AG04450 (cell line): ENCODE data around the gene GPLD1. TPM values are rescaled to one million over a fixed set of nuclear protein-coding genes. Genes with fewer than 3 reads are reported as not detected.

Experiments
- CTCF ChIA-PET: fragments of 300-600, 350-600 bp; formaldehyde crosslinking; extraction: SDS; loops from one replicate; lab custom pipeline; 2022; ENCODE audit warnings: antibody characterized with exemption, inconsistent platforms; lab: Charles Lee
- POLR2A ChIA-PET: fragments of 350-600 bp; formaldehyde crosslinking; extraction: SDS; loops from one replicate; lab custom pipeline; 2021; ENCODE audit warnings: antibody characterized with exemption, inconsistent platforms; lab: Yijun Ruan, JAX
- DNase-seq: peaks from one replicate; pipeline ENCODE4 v3.0.0-alpha.2; 2011; ENCODE audit warnings: low read depth, low spot score
- H3K27ac ChIP-seq: one replicate; pipeline ENCODE4 v1.5.1; 2012; ENCODE audit warnings: low read depth, low read length, control low read depth
- H3K27me3 ChIP-seq: one replicate; pipeline ENCODE4 v1.6.0; 2012; ENCODE audit warnings: low read length; ENCODE audit not compliant: control insufficient read depth, insufficient read depth
- H3K4me3 ChIP-seq: 2 replicates; pipeline ENCODE4 v1.5.1; 2011; ENCODE audit warnings: mild to moderate bottlenecking, low read depth, low read length, control low read depth
- H3K9me3 ChIP-seq: 2 replicates; pipeline ENCODE4 v1.5.1; 2012; ENCODE audit warnings: low read length; ENCODE audit not compliant: control insufficient read depth, insufficient read depth
- polyA plus RNA-seq: library from polyadenylated mRNA; depleted of rRNA; stranded (reverse); fragments of >200 nt; gene quantifications from 2 replicates; pipeline ENCODE4 v1.2.3, GENCODE V29; 2011
- TF ChIP-seq, protein P1 (sequence below): IDR thresholded peaks from 2 replicates; pipeline ENCODE4 v1.5.1; 2011; ENCODE audit warnings: low read depth, low read length, control low read depth, inconsistent platforms

Gene GPLD1
- polyA plus RNA-seq, 1 experiment = 0.04 TPM

DNA sequence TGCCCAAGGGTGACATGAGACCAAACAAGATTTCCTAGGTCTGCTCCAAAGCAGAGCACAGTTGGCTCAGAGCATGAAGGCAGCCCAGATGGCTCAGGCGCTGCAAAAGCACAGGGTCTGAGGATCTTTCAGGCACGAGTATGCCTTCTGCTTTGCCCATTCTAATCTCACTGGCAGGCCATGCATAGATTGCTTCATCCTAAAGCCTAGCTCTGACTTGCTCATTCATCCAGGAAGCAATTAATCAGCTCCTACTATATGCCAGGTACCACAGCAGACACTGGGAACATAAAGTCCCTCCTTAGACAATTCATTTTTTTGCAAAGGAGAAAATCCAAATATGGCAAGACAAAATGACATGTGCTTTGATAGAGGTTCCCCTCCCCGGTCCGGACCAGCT, 31.2 kb downstream of the GPLD1 start:
- no peak overlapping the region for H3K4me3 ChIP-seq
- POLR2A ChIA-PET = no interaction called here

DNA sequence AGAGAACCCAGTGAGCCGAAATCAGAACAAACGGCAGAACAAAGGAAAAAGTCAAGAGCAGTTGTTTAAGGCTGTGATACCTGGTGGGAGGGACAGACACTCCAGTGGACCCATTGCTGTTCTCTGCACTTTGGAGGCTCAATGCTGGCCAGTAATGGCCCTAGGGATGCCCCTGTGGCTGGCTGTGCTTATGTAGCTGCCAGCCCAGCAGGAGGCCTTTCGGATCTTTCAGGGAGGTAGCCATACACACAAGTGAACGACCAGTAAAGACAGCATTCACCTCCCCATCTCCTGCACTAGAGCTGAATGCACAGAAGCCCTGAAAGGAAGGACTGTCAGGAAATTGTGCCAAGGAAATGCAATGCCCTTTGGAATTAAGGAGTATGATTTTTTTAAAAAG, 34.3 kb downstream of the GPLD1 start:
- ChIA-PET CTCF (no interaction called here), POLR2A (no interaction called here)

More for the DNA sequence above, 31.2 kb downstream of the GPLD1 start:
- CTCF ChIA-PET = interaction anchor here (0.9 to 2.0 kb wide), 2 partner anchors 17 to 28 kb away, joined by 4 to 5 read pairs; no protein-coding TSS in a partner anchor
- no peak overlapping the region for H3K27ac ChIP-seq
- TF ChIP-seq, protein P1, sequence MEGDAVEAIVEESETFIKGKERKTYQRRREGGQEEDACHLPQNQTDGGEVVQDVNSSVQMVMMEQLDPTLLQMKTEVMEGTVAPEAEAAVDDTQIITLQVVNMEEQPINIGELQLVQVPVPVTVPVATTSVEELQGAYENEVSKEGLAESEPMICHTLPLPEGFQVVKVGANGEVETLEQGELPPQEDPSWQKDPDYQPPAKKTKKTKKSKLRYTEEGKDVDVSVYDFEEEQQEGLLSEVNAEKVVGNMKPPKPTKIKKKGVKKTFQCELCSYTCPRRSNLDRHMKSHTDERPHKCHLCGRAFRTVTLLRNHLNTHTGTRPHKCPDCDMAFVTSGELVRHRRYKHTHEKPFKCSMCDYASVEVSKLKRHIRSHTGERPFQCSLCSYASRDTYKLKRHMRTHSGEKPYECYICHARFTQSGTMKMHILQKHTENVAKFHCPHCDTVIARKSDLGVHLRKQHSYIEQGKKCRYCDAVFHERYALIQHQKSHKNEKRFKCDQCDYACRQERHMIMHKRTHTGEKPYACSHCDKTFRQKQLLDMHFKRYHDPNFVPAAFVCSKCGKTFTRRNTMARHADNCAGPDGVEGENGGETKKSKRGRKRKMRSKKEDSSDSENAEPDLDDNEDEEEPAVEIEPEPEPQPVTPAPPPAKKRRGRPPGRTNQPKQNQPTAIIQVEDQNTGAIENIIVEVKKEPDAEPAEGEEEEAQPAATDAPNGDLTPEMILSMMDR = no peak
- no peaks in the 10 kb centered on the region for H3K9me3 ChIP-seq
- no peaks in the 10 kb centered on the region for H3K27me3 ChIP-seq
- DNase-seq = no peak

DNA sequence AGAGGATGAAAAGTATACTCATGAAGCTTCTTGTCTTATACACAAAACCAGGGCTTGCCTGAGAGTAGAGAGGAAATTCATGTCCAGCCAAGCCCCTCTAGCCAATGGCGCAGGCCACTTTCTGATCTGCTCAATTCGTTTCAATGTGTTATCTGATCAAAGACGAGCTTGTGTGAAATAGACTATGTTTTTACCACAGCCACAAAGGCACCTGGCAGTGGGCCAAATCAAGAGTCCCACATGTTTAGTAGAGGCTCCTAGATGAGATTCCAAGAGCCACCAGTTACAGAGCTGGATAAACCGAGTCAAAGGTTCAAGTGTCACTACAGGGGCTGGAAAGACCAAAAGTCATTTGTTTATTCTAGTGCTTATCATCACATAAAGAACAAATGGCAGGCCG, 34.9 kb downstream of the GPLD1 start:
- Histone ChIP-seq H3K4me3 (no peak overlapping the region), H3K9me3 (no peaks in the 10 kb centered on the region; the same call in 1 of the 2 replicates), H3K27ac (no peak overlapping the region), H3K27me3 (no peaks in the 10 kb centered on the region)
- ChIA-PET CTCF (interaction anchor here (1.2 kb wide), 1 partner anchor 24 kb away, joined by 4 read pairs; no protein-coding TSS in a partner anchor), POLR2A (no interaction called here)
- no peak for DNase-seq
- TF ChIP-seq, protein P1 = no peak

More for the DNA sequence above, 34.3 kb downstream of the GPLD1 start:
- Histone ChIP-seq H3K27ac (no peak overlapping the region), H3K9me3 (no peaks in the 10 kb centered on the region), H3K27me3 (no peaks in the 10 kb centered on the region), H3K4me3 (no peak overlapping the region)
- TF ChIP-seq, protein P1 = no peak
- DNase-seq = no peak

DNA sequence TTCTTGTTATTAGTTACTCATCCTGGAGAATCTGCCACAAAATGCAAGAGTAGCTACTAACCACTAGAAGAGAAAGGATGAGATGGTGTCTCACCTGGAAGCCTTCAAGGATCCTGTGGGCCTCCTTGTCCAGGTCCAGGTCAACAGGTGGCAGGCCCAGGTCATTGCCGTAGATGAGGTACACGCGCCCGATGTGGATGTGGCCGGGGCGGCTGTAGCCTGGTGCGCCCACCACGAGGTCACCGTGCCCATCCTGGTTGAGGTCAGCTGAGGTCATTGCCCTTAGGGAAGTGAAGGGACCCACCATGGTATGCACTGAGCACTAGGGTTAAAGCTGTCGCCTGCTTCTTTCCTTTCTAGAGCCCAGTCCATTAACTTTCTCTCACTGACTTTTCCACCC, 35.5 kb downstream of the GPLD1 start:
- no peaks in the 10 kb centered on the region for H3K27me3 ChIP-seq
- TF ChIP-seq, protein P1 = no peak
- no peak overlapping the region for H3K27ac ChIP-seq
- no peak for DNase-seq
- no peaks in the 10 kb centered on the region; the same call in 1 of the 2 replicates for H3K9me3 ChIP-seq
- POLR2A ChIA-PET = interaction anchor here (0.6 kb wide), 1 partner anchor 19 kb away, joined by 5 read pairs; no protein-coding TSS in a partner anchor
- no peak overlapping the region for H3K4me3 ChIP-seq
- CTCF ChIA-PET = interaction anchor here (1.2 kb wide), 1 partner anchor 23 kb away, joined by 4 read pairs; no protein-coding TSS in a partner anchor

DNA sequence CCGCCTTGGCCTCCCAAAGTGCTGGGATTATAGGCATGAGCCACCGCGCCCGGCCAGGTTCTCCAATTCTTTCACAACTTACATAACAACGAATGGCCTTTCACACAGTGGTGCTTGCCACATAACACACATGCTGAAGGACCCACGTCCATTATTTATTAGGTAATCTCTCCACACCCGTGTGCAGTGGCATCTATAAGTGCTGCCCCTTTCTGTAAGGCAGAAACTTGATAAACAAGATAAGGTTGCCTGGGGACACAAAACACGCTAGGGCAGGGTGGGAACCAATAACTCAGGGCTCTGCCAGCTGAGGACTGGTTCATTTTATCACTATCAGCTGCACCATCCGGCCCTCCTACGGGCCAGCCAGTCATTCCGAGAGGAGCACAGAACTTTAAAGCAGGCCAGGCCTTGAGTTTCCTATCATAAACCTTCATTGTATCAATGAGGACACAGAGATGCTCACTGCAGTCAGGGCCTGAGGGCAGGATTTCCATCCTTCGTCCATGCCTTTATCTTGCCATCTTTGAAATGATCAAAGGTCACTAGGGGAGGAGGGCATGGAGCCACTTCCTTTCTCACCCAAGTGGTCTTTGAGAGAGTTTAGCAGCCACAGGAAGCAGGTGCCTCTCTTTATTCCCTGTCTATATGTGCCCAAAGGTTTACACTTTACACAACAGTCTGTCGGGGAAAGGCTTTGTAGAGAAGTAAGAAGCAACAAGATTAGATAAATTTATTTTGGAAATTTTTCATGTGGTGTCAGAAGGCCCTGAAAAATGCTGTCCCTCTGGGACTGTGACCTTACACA, 37.6 kb downstream of the GPLD1 start:
- H3K27ac ChIP-seq = no peak overlapping the region
- H3K9me3 ChIP-seq = no peaks in the 10 kb centered on the region; the same call in 1 of the 2 replicates

More for the DNA sequence above, 37.6 kb downstream of the GPLD1 start:
- DNase-seq = no peak
- TF ChIP-seq, protein P1 = no peak
- ChIA-PET CTCF (no interaction called here), POLR2A (no interaction called here)
- Histone ChIP-seq H3K27me3 (no peaks in the 10 kb centered on the region), H3K4me3 (no peak overlapping the region)
